HEK293T (cell line): Measurements from ENCODE around the gene PRDM16.

ENCODE experiments used
- ARNT ChIP-seq: fragments of 450-650 bp; IDR thresholded peaks from 2 replicates; pipeline ENCODE4 v1.6.1; 2017; ENCODE audit warnings: mild to moderate bottlenecking
- BHLHE40 ChIP-seq: fragments of 450-650 bp; IDR thresholded peaks from 2 replicates; pipeline ENCODE4 v1.6.1; 2016; ENCODE audit warnings: mild to moderate bottlenecking, moderate library complexity, borderline replicate concordance
- CTBP1 ChIP-seq: fragments of 450-650 bp; IDR thresholded peaks from 2 replicates; pipeline ENCODE4 v1.6.1; 2016; ENCODE audit warnings: borderline replicate concordance
- FOXK2 ChIP-seq: fragments of 450-650 bp; IDR thresholded peaks from 2 replicates; pipeline ENCODE4 v1.6.1; 2016; ENCODE audit warnings: mild to moderate bottlenecking
- FOXM1 ChIP-seq: fragments of 450-650 bp; IDR thresholded peaks from 2 replicates; pipeline ENCODE4 v1.6.1; 2017; ENCODE audit warnings: mild to moderate bottlenecking, borderline replicate concordance
- SP1 ChIP-seq: fragments of 450-650 bp; IDR thresholded peaks from 2 replicates; pipeline ENCODE4 v1.6.1; 2017
- SUZ12 ChIP-seq: fragments of 450-650 bp; IDR thresholded peaks from 2 replicates; pipeline ENCODE4 v1.6.1; 2016; ENCODE audit warnings: mild to moderate bottlenecking
- ZNF384 ChIP-seq: fragments of 450-650 bp; IDR thresholded peaks from 2 replicates; pipeline ENCODE4 v1.6.1; 2016

GRCh38 chr1:3274972-3275371 is 206.0 kb downstream of the PRDM16 start:
- TF ChIP-seq ARNT (no peak), SUZ12 (no peak), BHLHE40 (no peak), SP1 (no peak), FOXM1 (no peak), FOXK2 (no peak), CTBP1 (no peak), ZNF384 (no peak)
